ENCODE results near the gene LARP1.
"Not testable (repeated sequence)": the region's sequence is repeated elsewhere in the genome, so short reads cannot be mapped to it uniquely, and the experiment has no call there.

LARP1 gene

DNA sequence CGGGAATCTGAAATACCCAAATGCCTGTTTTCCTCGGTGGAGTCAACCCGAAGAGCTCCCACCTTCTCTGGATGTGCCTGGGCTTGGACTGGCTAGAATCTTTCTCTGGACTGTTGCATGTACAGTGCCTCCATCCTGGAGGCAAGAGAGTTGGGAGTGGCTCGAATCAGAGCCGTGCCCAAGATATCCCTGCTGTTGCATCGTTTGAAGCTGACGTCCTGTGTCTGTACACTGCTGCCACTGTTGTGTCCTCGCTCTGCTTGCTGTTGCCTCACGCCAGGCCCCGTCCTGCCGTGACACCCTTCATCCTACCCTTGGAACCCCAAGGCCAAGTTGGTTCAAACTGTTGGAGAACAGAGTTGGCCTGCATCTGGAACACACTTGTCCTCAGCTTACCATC, 59.8 kb downstream of the LARP1 start:
- in situ Hi-C loops (cut with MboI; ENCODE audit: low pct_unique_long_range_greater_than_20kb, low sequenced_read_pairs), result loop anchor here (25.0 kb wide), 1 partner anchor 153 kb away; no protein-coding TSS in a partner anchor
- DNase-seq, result no peak

DNA sequence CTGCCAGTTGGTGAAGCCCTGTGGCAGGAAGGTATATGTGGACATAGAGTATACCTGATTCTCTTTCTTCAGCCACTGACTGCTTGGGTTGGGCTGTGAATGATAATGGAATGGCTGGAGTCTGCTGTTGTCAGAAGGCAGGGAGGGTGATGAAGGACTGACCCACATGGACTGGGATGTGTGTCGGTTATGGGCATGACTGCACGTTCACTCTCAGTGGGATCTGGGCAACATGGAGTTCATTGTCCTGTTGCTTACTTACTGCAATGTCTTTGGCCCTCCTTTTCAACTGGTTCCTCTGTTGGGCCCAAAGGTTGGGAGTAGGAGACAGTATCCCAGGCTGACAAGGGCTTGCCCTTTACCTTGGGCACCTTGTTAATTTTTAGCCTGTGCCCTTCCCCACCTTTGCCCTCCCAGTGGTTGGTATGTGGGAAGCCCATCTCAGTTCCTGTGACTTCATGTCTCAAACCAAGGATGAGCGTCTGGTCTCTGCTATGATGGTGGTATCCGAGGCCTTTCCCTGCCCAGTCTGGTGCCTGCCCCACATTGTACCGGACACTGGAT, 60.6 kb downstream of the LARP1 start:
- no peak for DNase-seq
- in situ Hi-C loops (cut with MboI; ENCODE audit: low pct_unique_long_range_greater_than_20kb, low sequenced_read_pairs), result loop anchor here (25.0 kb wide), 1 partner anchor 153 kb away; no protein-coding TSS in a partner anchor

GRCh38 chr5:154816891-154817492, 61.8 kb downstream of the LARP1 start:
- DNase-seq, result no peak
- in situ Hi-C loops (cut with MboI; ENCODE audit: low pct_unique_long_range_greater_than_20kb, low sequenced_read_pairs), result loop anchor here (25.0 kb wide), 1 partner anchor 155 kb away; no protein-coding TSS in a partner anchor

- DNase-seq, result no peak
- in situ Hi-C loops (cut with MboI; ENCODE audit: low pct_unique_long_range_greater_than_20kb, low sequenced_read_pairs), result loop anchor here (25.0 kb wide), 1 partner anchor 156 kb away; no protein-coding TSS in a partner anchor
These were observed 62.6 kb downstream of the LARP1 start for GRCh38 chr5:154817815-154818214.

DNA sequence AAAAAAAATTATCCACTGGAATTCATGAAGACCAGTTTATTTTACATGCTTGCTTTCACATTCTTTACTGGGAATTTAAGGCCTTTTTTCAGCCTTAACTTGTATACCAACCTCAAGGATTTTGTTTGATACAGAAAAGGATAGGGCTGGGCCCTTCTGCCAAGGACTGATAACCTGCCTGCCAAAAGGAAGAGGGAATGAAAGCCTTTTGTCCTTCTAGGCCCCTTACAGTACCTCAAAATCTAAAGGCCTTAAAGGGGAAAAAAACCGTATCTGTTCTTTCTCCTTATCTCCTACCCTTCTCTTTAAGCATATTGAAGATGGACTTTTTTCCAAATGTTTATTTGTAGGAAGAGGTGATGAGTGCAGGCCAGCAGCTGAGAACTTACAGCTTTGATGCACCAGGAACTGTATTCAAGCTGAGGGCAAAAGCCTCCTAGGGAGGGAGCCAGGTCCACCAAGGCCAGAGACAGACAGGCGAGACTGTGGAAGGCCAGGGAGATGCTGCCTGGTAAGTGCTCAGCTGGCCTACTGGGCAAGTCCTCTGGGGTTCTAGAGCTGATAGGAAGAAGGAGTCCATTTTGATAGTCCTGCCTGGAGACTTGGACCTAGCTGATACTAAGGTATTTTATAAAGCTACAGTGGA, 63.4 kb downstream of the LARP1 start:
- in situ Hi-C loops (cut with MboI; ENCODE audit: low pct_unique_long_range_greater_than_20kb, low sequenced_read_pairs), result loop anchor here (25.0 kb wide), 1 partner anchor 156 kb away; no protein-coding TSS in a partner anchor

GRCh38 chr5:154819546-154819945, 64.4 kb downstream of the LARP1 start:
- no peak for DNase-seq
- in situ Hi-C loops (cut with MboI; ENCODE audit: low pct_unique_long_range_greater_than_20kb, low sequenced_read_pairs), result loop anchor here (25.0 kb wide), 1 partner anchor 157 kb away; no protein-coding TSS in a partner anchor

More for the DNA sequence above, 63.4 kb downstream of the LARP1 start:
- DNase-seq, result no peak

GRCh38 chr5:154820383-154820782, 65.2 kb downstream of the LARP1 start:
- in situ Hi-C loops (cut with MboI; ENCODE audit: low pct_unique_long_range_greater_than_20kb, low sequenced_read_pairs), result loop anchor here (25.0 kb wide), 1 partner anchor 158 kb away; no protein-coding TSS in a partner anchor
- no peak for DNase-seq

- not testable (repeated sequence) for DNase-seq
- in situ Hi-C loops (cut with MboI; ENCODE audit: low pct_unique_long_range_greater_than_20kb, low sequenced_read_pairs), result loop anchor here (25.0 kb wide), 1 partner anchor 161 kb away; no protein-coding TSS in a partner anchor
These were observed 67.7 kb downstream of the LARP1 start for GRCh38 chr5:154822896-154823295.

DNA sequence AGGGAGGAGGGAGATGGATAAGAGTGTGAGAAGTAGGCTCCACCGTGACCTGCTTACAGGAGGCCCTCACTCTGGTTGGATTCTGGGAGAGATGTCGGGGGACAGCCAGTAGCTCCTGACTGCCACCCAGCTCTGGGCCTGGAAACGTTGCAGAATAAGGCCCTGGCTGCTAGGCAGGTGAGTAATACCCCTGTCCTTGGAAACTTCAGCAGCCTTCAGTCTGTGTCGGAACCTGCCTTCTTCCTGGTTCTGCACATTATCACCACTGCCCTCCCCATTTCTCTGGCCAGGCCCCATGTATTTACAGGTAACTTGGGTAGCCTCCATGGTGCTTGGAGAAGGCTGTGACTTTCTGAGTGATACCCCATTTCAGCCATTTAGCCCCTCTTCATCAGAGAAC, 68.4 kb downstream of the LARP1 start:
- no peak for DNase-seq
- in situ Hi-C loops (cut with MboI; ENCODE audit: low pct_unique_long_range_greater_than_20kb, low sequenced_read_pairs), result loop anchor here (25.0 kb wide), 1 partner anchor 161 kb away; no protein-coding TSS in a partner anchor

- in situ Hi-C loops (cut with MboI; ENCODE audit: low pct_unique_long_range_greater_than_20kb, low sequenced_read_pairs), result loop anchor here (25.0 kb wide), 1 partner anchor 162 kb away; no protein-coding TSS in a partner anchor
- DNase-seq, result no peak
These were observed 68.9 kb downstream of the LARP1 start for GRCh38 chr5:154824070-154824469.

GRCh38 chr5:154829181-154829588, 74.0 kb downstream of the LARP1 start:
- in situ Hi-C loops (cut with MboI; ENCODE audit: low pct_unique_long_range_greater_than_20kb, low sequenced_read_pairs), result no loop called here
- DNase-seq, result no peak

GRCh38 chr5:154829589-154830218, 74.5 kb downstream of the LARP1 start:
- DNase-seq, result no peak
- in situ Hi-C loops (cut with MboI; ENCODE audit: low pct_unique_long_range_greater_than_20kb, low sequenced_read_pairs), result no loop called here

DNA sequence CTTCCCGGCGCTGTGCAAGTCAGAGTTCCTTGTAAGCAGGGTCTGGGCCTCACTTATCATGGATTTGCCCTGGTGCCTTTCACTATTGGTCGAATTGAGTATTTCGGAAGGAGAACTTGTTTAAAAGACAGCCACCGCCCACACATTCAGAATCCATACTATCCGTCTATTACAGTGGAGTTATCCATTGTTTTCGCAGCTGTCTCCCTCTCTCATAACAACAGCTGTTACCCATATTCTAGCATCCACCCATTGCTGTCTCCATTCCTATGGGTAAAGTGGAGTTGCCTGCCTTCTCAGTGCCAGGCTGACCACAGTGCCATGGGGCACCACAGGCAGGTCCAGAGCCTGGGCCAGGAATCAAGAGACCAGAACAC, 75.0 kb downstream of the LARP1 start:
- DNase-seq, result no peak
- in situ Hi-C loops (cut with MboI; ENCODE audit: low pct_unique_long_range_greater_than_20kb, low sequenced_read_pairs), result no loop called here

DNA sequence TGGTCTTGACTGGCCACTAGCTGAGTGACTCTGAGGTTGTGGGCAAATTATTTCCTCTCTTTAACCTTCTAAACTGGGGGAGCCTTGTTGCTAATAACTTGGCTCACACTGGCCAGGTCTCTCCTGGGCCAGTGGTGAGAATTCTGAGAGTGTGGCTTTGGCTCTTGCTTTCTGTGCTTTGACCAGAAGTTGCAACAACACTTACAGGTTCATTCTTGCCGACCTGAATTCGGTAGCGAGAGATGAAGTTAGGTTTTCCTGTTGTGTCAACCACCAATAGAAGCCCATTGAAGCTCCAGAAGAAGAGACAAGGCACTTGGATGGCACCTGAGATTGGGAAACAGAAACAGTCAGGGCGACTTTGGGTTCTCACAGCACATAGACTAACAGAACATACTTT, 75.4 kb downstream of the LARP1 start:
- no peak for DNase-seq
- in situ Hi-C loops (cut with MboI; ENCODE audit: low pct_unique_long_range_greater_than_20kb, low sequenced_read_pairs), result no loop called here

DNA sequence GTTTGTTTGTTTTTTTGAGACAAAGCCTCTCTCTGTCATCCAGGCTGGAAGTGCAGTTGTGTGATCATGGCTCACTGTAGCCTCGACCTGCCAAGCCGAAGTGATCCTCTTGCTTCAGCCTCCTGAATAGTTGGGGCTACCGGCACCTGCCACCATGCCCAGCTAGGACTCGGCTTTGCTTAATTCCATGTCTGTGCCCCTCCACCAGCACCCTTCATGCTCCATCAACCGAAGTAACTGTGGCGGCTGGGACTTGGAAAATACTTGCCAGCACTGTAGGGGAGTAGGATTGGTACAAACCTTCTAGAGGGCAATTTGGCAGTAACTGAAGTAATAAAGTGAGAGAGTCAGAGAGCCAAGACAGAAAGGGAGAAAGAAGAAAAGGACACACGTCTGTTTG, 76.3 kb downstream of the LARP1 start:
- DNase-seq, result no peak
- in situ Hi-C loops (cut with MboI; ENCODE audit: low pct_unique_long_range_greater_than_20kb, low sequenced_read_pairs), result no loop called here

DNA sequence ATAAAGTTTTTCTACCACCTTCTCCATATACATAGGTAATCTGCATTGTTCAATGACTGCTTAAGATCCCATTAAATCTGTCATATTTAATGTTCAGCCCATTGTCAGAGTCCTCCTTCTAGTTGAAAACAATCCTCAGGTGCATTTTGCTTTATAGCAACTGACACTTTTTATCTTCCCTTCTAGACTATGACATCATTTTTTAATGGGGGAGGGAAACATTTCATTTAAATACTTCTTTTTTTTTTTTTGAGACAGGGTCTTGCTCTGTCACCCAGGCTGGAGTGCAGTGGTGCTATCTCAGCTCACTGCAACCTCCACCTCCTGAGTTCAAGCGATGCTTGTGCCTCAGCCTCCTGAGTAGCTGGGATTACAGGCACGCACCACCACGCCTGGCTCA, 77.6 kb downstream of the LARP1 start:
- DNase-seq; in situ Hi-C loops (cut with MboI; ENCODE audit: low pct_unique_long_range_greater_than_20kb, low sequenced_read_pairs): not testable (repeated sequence)

DNA sequence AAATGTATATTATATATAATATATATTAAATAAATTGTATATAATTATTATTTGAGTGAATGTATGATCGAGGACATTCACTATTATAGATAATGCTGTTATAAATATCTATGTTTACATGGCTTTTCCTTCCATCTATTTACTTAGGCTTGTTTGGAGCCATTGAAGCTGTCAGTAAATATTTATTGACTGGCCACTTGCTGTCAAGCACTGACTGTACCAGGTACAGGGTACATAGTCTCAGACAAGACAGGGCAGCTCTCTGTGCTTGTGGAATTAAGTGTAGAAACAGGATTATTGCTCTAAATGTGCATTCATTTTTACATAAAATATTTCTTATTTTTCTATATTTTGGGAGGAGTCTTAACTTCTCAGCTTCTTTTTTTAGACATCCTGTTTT, 78.9 kb downstream of the LARP1 start:
- no peak for DNase-seq
- in situ Hi-C loops (cut with MboI; ENCODE audit: low pct_unique_long_range_greater_than_20kb, low sequenced_read_pairs), result no loop called here

DNA sequence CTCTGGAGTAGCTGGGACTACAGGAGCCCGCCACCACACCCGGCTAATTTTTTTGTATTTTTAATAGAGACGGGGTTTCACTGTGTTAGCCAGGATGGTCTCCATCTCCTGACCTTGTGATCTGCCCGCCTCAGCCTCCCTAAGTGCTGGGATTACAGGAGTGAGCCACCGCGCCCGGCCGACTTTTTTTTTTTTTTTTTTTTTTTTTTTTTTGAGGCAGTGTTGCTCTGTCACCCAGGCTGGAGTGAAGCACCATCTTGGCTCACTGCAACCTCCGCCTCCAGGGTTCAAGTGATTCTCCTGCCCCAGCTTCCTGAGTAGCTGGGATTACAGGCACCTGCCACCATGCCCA, 80.5 kb downstream of the LARP1 start:
- DNase-seq; in situ Hi-C loops (cut with MboI; ENCODE audit: low pct_unique_long_range_greater_than_20kb, low sequenced_read_pairs): not testable (repeated sequence)

- no peak for DNase-seq
- in situ Hi-C loops (cut with MboI; ENCODE audit: low pct_unique_long_range_greater_than_20kb, low sequenced_read_pairs), result no loop called here
These were observed 81.0 kb downstream of the LARP1 start for GRCh38 chr5:154836225-154836624.
